GM12878 (cell line): Measurements from ENCODE around the gene NFKBIZ.
A peak's percentile ranks its signal among the peaks of the same experiment; 100 is the strongest.

Experiments used
- JUNB ChIP-seq: IDR thresholded peaks from 2 replicates; pipeline ENCODE4 v1.6.1; 2016; ENCODE audit warnings: antibody characterized with exemption, mild to moderate bottlenecking
- MXI1 ChIP-seq: fragments of 150-350 bp; IDR thresholded peaks from 2 replicates; pipeline ENCODE4 v1.6.1; 2011; ENCODE audit warnings: low read depth, mild to moderate bottlenecking, inconsistent platforms, low read length, improper control_type of control experiment
- NBN ChIP-seq: fragments of 450-650 bp; IDR thresholded peaks from 2 replicates; pipeline ENCODE4 v1.6.1; 2016
- POLR2A ChIP-seq: IDR thresholded peaks from 2 replicates; pipeline ENCODE4 v1.6.1; 2011; ENCODE audit warnings: low read depth, mild to moderate bottlenecking, low read length
- POLR2AphosphoS2 ChIP-seq: IDR thresholded peaks from 2 replicates; pipeline ENCODE4 v1.6.1; 2011; ENCODE audit warnings: low read depth, mild to moderate bottlenecking, low read length, improper control_type of control experiment, moderate library complexity
- SIX5 ChIP-seq: IDR thresholded peaks from 2 replicates; pipeline ENCODE4 v1.6.1; 2011; ENCODE audit warnings: mild to moderate bottlenecking, low read depth, low read length, moderate library complexity; ENCODE audit not compliant: severe bottlenecking
- ZNF24 ChIP-seq: fragments of 450-650 bp; IDR thresholded peaks from 2 replicates; pipeline ENCODE4 v1.6.1; 2017; ENCODE audit warnings: antibody characterized with exemption, mild to moderate bottlenecking
- TF ChIP-seq, protein P1 (sequence below): IDR thresholded peaks from 2 replicates; pipeline ENCODE4 v1.6.1; 2011; ENCODE audit warnings: low read depth, mild to moderate bottlenecking, low read length, moderate library complexity, borderline replicate concordance; ENCODE audit errors: extremely low read depth

GRCh38 chr3:101829437-101829830 is 19.9 kb upstream of the NFKBIZ start:
- TF ChIP-seq ZNF24 = no peak
- 0 out of 2 replicates have a peak, but pooled peaks have one; percentile 16 for TF ChIP-seq NBN
- no peak for TF ChIP-seq JUNB
- TF ChIP-seq, protein P1, sequence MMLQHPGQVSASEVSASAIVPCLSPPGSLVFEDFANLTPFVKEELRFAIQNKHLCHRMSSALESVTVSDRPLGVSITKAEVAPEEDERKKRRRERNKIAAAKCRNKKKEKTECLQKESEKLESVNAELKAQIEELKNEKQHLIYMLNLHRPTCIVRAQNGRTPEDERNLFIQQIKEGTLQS = no peak
- no peak for TF ChIP-seq POLR2A
- TF ChIP-seq POLR2AphosphoS2 = no peak
- TF ChIP-seq MXI1 = no peak
- TF ChIP-seq SIX5 = no peak
